Effector memory CD4-positive, alpha-beta T cell (primary cell): Measurements from ENCODE around the gene C6orf47.

ENCODE experiments used
- DNase-seq, 3 donors: peaks; one replicate each; pipeline ENCODE4 v3.0.0-alpha.2; 2020
- H3K27ac ChIP-seq: 2 replicates; pipeline ENCODE4 v1.7.0; 2013; ENCODE audit warnings: mild to moderate bottlenecking, low read length, moderate library complexity; ENCODE audit not compliant: insufficient read depth, poor library complexity, severe bottlenecking
- H3K27me3 ChIP-seq: replicated peaks from 2 replicates; pipeline ENCODE4 v1.7.0; 2013; ENCODE audit warnings: mild to moderate bottlenecking, low read length; ENCODE audit not compliant: insufficient read depth, control insufficient read depth, poor library complexity, severe bottlenecking
- H3K36me3 ChIP-seq: 2 replicates; pipeline ENCODE4 v1.7.0; 2013; ENCODE audit warnings: mild to moderate bottlenecking, low read length, moderate library complexity; ENCODE audit not compliant: control insufficient read depth, insufficient read depth
- H3K4me1 ChIP-seq: 2 replicates; pipeline ENCODE4 v1.7.0; 2013; ENCODE audit warnings: low read length, mild to moderate bottlenecking; ENCODE audit not compliant: control insufficient read depth, insufficient read depth, poor library complexity, severe bottlenecking
- H3K4me3 ChIP-seq: 2 replicates; pipeline ENCODE4 v1.7.0; 2013; ENCODE audit warnings: low read length, low read depth, mild to moderate bottlenecking; ENCODE audit not compliant: insufficient read depth, poor library complexity, severe bottlenecking
- H3K9me3 ChIP-seq: 2 replicates; pipeline ENCODE4 v1.7.0; 2013; ENCODE audit warnings: mild to moderate bottlenecking, low read length, moderate library complexity; ENCODE audit not compliant: control insufficient read depth

C6orf47 gene

GRCh38 chr6:31700740-31701401 lies 40.3 kb upstream of the C6orf47 start:
- Histone ChIP-seq H3K9me3 (no peaks in the 10 kb centered on the region), H3K36me3 (peaks cover 20% of the 10 kb centered on the region), H3K4me1 (peaks cover 18% of the 10 kb centered on the region), H3K27me3 (no peaks in the 10 kb centered on the region), H3K4me3 (no peak overlapping the region), H3K27ac (no peak overlapping the region)
- DNase-seq = no peak

DNA sequence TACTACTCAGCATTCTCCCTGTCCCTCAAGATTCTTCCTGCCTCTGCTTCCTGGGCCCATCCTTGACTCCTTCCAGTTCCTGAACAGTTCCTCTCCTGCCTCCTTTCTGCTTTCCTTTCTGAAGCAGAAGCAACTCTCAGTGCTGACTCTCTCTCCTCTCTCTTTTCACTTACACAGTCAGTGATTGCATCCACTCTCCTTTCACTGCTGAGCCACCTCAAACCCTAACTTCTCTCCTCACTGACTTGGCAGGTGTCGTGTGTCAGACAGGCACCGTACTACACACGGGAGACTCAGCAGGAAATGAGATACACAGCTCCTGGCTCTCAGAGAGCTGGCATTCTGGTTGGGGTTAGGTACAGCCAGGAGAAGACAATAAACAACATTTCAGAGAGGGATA lies 37.0 kb upstream of the C6orf47 start:
- Histone ChIP-seq H3K27me3 (no peaks in the 10 kb centered on the region), H3K4me1 (peaks cover 17% of the 10 kb centered on the region), H3K27ac (no peak overlapping the region), H3K9me3 (no peaks in the 10 kb centered on the region), H3K4me3 (no peak overlapping the region), H3K36me3 (peaks cover 43% of the 10 kb centered on the region)
- no peak for DNase-seq

DNA sequence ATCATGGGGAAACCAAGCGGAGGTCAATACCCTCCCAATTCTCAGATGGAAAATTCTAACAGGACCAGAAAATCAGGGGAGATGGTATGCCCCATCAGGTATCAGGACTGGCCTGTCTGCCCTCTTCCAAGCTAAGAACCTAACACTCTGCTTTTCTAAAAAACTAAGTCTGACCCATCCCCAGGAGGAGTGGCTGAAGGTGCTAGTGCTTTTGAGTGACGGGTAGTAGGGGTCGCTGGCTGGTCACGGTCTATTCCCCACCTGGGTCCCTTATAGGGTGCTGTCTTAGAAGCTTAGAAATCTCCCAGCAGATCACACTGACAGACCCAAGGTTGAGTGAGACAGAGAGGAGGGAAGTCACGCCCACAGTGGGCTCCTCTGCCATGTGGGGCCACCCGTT lies 33.0 kb upstream of the C6orf47 start:
- Histone ChIP-seq H3K4me3 (no peak overlapping the region), H3K27me3 (no peaks in the 10 kb centered on the region), H3K4me1 (no peaks in the 10 kb centered on the region), H3K36me3 (peaks cover 68% of the 10 kb centered on the region), H3K9me3 (no peaks in the 10 kb centered on the region), H3K27ac (no peak overlapping the region)
- no peak for DNase-seq

GRCh38 chr6:31692886-31693285 lies 32.3 kb upstream of the C6orf47 start:
- DNase-seq = no peak
- no peaks in the 10 kb centered on the region for H3K9me3 ChIP-seq
- H3K36me3 ChIP-seq = peaks cover 74% of the 10 kb centered on the region
- H3K27ac ChIP-seq = no peak overlapping the region
- H3K4me1 ChIP-seq = no peaks in the 10 kb centered on the region
- no peak overlapping the region for H3K4me3 ChIP-seq
- H3K27me3 ChIP-seq = no peaks in the 10 kb centered on the region

DNA sequence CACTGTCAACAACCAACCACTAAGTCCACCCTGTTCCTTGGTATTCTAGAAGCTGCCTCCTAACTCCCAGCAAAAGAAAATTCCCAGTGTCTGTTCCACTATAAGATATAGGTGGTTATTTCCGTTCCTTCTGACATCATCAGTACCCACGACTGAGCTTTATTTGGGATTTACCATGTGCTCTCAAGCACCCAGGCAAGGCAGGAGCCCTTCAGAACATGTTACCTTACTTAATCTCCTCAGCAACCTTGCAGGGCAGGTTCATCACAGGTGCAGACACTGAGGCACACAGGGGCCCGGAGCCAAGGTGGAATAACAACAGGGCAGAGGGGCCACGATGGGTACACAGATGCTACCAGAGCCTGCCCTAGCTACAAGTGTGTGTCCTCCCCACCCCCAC lies 31.8 kb upstream of the C6orf47 start:
- H3K36me3 ChIP-seq = peaks cover 79% of the 10 kb centered on the region
- H3K9me3 ChIP-seq = no peaks in the 10 kb centered on the region
- H3K27me3 ChIP-seq = no peaks in the 10 kb centered on the region
- no peak overlapping the region for H3K4me3 ChIP-seq
- H3K4me1 ChIP-seq = no peaks in the 10 kb centered on the region
- H3K27ac ChIP-seq = no peak overlapping the region
- no peak for DNase-seq

- peaks cover 82% of the 10 kb centered on the region for H3K36me3 ChIP-seq
- no peaks in the 10 kb centered on the region for H3K4me1 ChIP-seq
- H3K27ac ChIP-seq = no peak overlapping the region
- no peak for DNase-seq
- no peak overlapping the region for H3K4me3 ChIP-seq
- no peaks in the 10 kb centered on the region for H3K9me3 ChIP-seq
- no peaks in the 10 kb centered on the region for H3K27me3 ChIP-seq
These were observed 31.1 kb upstream of the C6orf47 start for GRCh38 chr6:31691564-31692108.

GRCh38 chr6:31691078-31691463 lies 30.5 kb upstream of the C6orf47 start:
- Histone ChIP-seq H3K4me3 (no peak overlapping the region), H3K4me1 (no peaks in the 10 kb centered on the region), H3K36me3 (peaks cover 82% of the 10 kb centered on the region), H3K27me3 (no peaks in the 10 kb centered on the region), H3K27ac (no peak overlapping the region), H3K9me3 (no peaks in the 10 kb centered on the region)
- no peak for DNase-seq

DNA sequence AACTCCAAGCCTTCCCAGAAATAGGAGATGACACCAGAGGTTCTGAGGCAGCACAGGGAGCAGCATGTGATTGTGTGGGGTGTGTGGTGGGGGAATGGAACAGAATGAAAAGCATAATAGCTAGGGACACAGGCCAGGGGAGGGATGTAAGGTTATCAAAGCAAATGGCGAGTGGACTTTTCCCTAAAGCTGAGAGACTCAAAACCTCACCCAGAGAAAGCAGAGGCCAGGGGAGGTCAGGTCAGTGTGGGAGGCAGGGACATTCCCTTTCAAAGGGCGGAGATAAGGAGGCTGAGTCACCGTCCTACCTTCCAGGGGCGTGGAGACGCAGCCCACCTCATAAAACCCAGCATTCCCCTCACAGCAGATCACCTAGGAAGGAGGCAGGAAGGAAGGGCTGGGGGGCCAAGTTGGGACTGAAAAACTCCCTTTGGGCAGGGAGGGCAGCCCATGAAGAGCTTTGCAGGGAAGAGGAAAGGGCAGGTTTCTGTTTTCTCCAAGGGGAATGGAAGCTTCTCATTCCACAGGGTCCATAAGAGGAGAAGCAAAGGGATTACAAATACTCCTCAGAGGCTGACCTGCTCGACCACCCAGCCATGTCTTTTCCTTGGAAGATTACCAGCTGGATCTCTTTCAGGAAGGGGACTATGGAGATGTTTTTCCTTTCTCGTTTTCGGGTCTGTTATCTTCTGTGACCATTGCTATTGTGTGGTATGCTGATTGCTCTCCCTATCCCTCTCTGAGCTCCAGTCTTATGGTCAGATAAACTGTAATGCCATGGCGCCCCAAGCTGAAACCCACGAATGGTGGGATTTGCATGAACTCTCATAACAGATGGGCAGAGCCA lies 29.9 kb upstream of the C6orf47 start:
- no peak overlapping the region for H3K27ac ChIP-seq
- peaks cover 84% of the 10 kb centered on the region for H3K36me3 ChIP-seq
- no peaks in the 10 kb centered on the region for H3K9me3 ChIP-seq
- no peaks in the 10 kb centered on the region for H3K4me1 ChIP-seq
- DNase-seq = no peak
- no peak overlapping the region for H3K4me3 ChIP-seq
- H3K27me3 ChIP-seq = no peaks in the 10 kb centered on the region

DNA sequence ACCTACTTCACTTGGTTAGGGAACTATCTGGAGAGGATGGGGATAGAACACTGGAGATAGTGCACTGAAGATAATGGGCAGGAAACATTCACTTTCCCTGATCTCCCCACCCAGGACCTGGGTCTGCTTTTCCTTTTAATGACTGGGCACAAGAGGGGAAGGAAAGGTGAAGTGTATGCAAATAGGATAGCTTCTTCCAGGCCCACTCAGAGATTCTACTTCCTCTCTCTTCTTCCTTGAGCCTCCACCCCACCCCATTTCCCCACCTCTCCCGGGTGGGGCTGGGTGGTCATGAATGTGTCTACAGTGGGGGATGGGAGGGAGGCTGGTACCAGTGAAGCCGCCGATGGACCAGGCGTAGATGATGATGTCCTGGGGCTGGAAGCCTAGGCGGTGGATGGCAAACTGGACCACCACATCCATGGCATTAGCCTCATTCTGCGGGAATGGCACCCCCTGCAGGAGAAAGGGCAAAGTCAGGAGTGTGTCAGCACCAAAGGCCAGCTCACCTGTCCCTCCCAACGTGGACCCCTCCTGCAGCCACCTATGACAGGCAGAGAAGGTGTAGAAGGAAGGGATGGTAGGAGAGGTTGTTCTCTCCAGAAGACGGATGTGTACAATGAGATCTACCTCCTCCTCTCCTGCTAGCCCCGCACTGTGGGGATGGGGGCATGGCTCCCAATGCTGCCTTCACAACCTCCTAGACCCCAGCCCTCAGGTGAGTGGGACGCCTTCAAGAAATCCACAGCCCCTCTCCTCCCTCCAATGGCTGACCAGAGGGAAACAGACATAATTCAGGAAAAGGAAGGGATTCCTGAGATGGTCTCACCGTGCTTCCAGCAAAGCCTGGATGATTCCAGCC lies 28.9 kb upstream of the C6orf47 start:
- Histone ChIP-seq H3K4me3 (no peak overlapping the region), H3K27me3 (no peaks in the 10 kb centered on the region), H3K36me3 (peaks cover 76% of the 10 kb centered on the region), H3K4me1 (no peaks in the 10 kb centered on the region), H3K27ac (no peak overlapping the region), H3K9me3 (no peaks in the 10 kb centered on the region)
- DNase-seq = no peak
